ENCODE data around the gene RMI2.

GRCh38 chr16:11393366-11393765 lies 48.1 kb downstream of the RMI2 start:
- TF ChIP-seq GABPA (tag; conservative IDR thresholded peaks at IDR 0.05; ENCODE audit: low read depth) = no peak
- TF ChIP-seq EZH2 (IDR thresholded peaks at IDR 0.05; ENCODE audit: borderline replicate concordance, low read depth, low read length) = no peak
